PC-9 (cell line): ENCODE data around the gene CD180. TPM values are rescaled to one million over a fixed set of nuclear protein-coding genes. Genes with fewer than 3 reads are reported as not detected.

Experiments
- BruUV-seq: library from RNA; stranded (reverse); fragments of 400-500 nt; replicated peaks from 2 replicates; lab custom pipeline; 2021; lab: Mats Ljungman, UMichigan
- CTCF ChIA-PET: fragments of 300-600 bp; sonication (Branson Sonifier 250); formaldehyde crosslinking; loops from one replicate; lab custom pipeline; 2022; ENCODE audit warnings: antibody characterized with exemption; lab: Charles Lee
- POLR2A ChIA-PET: fragments of 300-600 bp; sonication (Branson Sonifier 250); formaldehyde crosslinking; loops from one replicate; lab custom pipeline; 2022; ENCODE audit warnings: antibody characterized with exemption; ENCODE audit not compliant: unreplicated experiment; lab: Charles Lee
- DNase-seq, 2 experiments: peaks; one replicate each; pipeline versions ENCODE4 v3.0.0 to v3.0.0-alpha.2; 2015 to 2022; ENCODE audit warnings: mixed read lengths in 1 of 2
- H2AFZ ChIP-seq: fragments of 200-600 bp; sonication (generic); 2 replicates; pipeline ENCODE4 v1.8.1; 2017; ENCODE audit warnings: antibody characterized with exemption
- H3F3A ChIP-seq: fragments of 200-600 bp; sonication (generic); 2 replicates; pipeline ENCODE4 v1.8.1; 2017; ENCODE audit warnings: antibody characterized with exemption, mild to moderate bottlenecking, low read depth; ENCODE audit not compliant: insufficient read depth
- H3K27ac ChIP-seq: fragments of 200-600 bp; sonication (generic); 2 replicates; pipeline ENCODE4 v1.6.1; 2016; ENCODE audit warnings: mixed run types
- H3K27me3 ChIP-seq: fragments of 200-600 bp; sonication (generic); 2 replicates; pipeline ENCODE4 v1.6.1; 2016; ENCODE audit warnings: low read depth, mixed run types; ENCODE audit not compliant: insufficient read depth
- H3K36me3 ChIP-seq: fragments of 200-600 bp; sonication (generic); 2 replicates; pipeline ENCODE4 v1.6.1; 2016; ENCODE audit warnings: low read depth, mixed run types
- H3K4me1 ChIP-seq: fragments of 200-600 bp; sonication (generic); replicated peaks from 2 replicates; pipeline ENCODE4 v1.6.1; 2016; ENCODE audit warnings: mixed run types; ENCODE audit not compliant: insufficient read depth
- H3K4me2 ChIP-seq: fragments of 200-600 bp; sonication (generic); 2 replicates; pipeline ENCODE4 v1.6.1; 2017; ENCODE audit warnings: mixed run types
- H3K4me3 ChIP-seq: fragments of 200-600 bp; sonication (generic); 2 replicates; pipeline ENCODE4 v1.6.1; 2016; ENCODE audit warnings: mixed run types
- H3K79me2 ChIP-seq: fragments of 200-600 bp; sonication (generic); 2 replicates; pipeline ENCODE4 v1.6.1; 2017; ENCODE audit warnings: low read depth, mixed run types
- H3K9me2 ChIP-seq: fragments of 200-600 bp; sonication (generic); 2 replicates; pipeline ENCODE4 v1.8.1; 2017; ENCODE audit warnings: mild to moderate bottlenecking; ENCODE audit not compliant: insufficient read depth
- H3K9me3 ChIP-seq: fragments of 200-600 bp; sonication (generic); 2 replicates; pipeline ENCODE4 v1.8.1; 2016; ENCODE audit warnings: low read depth; ENCODE audit not compliant: insufficient read depth
- H4K20me1 ChIP-seq: fragments of 200-600 bp; sonication (generic); 2 replicates; pipeline ENCODE4 v1.8.1; 2017; ENCODE audit not compliant: insufficient read depth
- CTCF ChIP-seq: fragments of 200-600 bp; sonication (generic); conservative IDR thresholded peaks from 2 replicates; pipeline ENCODE4 v1.6.1; 2017; ENCODE audit warnings: mixed run types, antibody characterized with exemption, mild to moderate bottlenecking, moderate library complexity
- EZH2 ChIP-seq: fragments of 200-600 bp; sonication (generic); IDR thresholded peaks from 2 replicates; pipeline ENCODE4 v1.8.0; 2017; ENCODE audit warnings: antibody characterized with exemption, low read depth
- intact Hi-C: fragments of 100-400 bp; cut with micrococcal nuclease; formaldehyde crosslinking; loops from one replicate; pipeline ENCODE4 v1.10.0; 2022; ENCODE audit not compliant: unreplicated experiment
- total RNA-seq: library from RNA; stranded (reverse); gene quantifications from 2 replicates; pipeline ENCODE4 v1.2.3, GENCODE V29; 2021

CD180 gene
- total RNA-seq, 1 experiment from 2014 or later = not detected

GRCh38 chr5:67190410-67190809 lies 6.2 kb downstream of the CD180 start:
- CTCF ChIA-PET = no interaction called here
- POLR2A ChIA-PET = no interaction called here
- H4K20me1 ChIP-seq = no peaks in the 10 kb centered on the region
- H3K9me2 ChIP-seq = no peaks in the 10 kb centered on the region
- no peak overlapping the region for H3K4me3 ChIP-seq
- DNase-seq = no peak
- peaks cover 8% of the 10 kb centered on the region; the same call in 1 of the 2 replicates for H3K4me1 ChIP-seq
- intact Hi-C loops = no loop called here
- no peaks in the 10 kb centered on the region for H3F3A ChIP-seq
- H3K9me3 ChIP-seq = no peaks in the 10 kb centered on the region
- no peaks in the 10 kb centered on the region for H3K27me3 ChIP-seq
- no peak overlapping the region for H2AFZ ChIP-seq
- H3K79me2 ChIP-seq = no peaks in the 10 kb centered on the region
- TF ChIP-seq CTCF (no peak), EZH2 (no peak)
- no peaks in the 10 kb centered on the region for H3K36me3 ChIP-seq
- BruUV-seq = no TSS peak
- no peak overlapping the region for H3K4me2 ChIP-seq
- H3K27ac ChIP-seq = no peak overlapping the region

DNA sequence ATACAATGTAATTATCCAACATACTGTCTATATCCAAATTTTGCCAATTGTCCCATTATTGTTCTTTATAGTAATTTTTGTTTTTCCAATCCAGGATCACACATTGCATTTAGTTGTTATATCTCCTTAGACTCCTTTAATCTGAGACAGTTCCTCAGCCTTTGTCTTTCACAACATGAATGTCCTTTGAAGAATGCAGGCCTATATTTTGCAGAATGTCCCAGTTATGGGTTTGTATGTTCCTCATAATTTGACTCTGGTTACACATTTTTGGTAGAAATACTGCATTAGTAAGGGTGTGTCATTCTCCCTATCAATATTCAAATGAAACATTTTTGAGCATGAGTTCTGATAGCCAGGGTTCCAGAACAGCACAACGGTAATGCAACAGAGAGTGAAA lies 6.7 kb downstream of the CD180 start:
- BruUV-seq = no TSS peak
- Histone ChIP-seq H3K9me3 (no peaks in the 10 kb centered on the region), H3K79me2 (no peaks in the 10 kb centered on the region), H3K9me2 (no peaks in the 10 kb centered on the region), H2AFZ (no peak overlapping the region), H3K27me3 (no peaks in the 10 kb centered on the region), H3F3A (no peaks in the 10 kb centered on the region), H3K36me3 (no peaks in the 10 kb centered on the region), H3K4me2 (no peak overlapping the region), H4K20me1 (no peaks in the 10 kb centered on the region), H3K4me1 (peaks cover 8% of the 10 kb centered on the region; the same call in 1 of the 2 replicates), H3K4me3 (no peak overlapping the region), H3K27ac (no peak overlapping the region)
- intact Hi-C loops = no loop called here
- no peak for DNase-seq
- TF ChIP-seq CTCF (no peak), EZH2 (no peak)
- ChIA-PET POLR2A (no interaction called here), CTCF (no interaction called here)

DNA sequence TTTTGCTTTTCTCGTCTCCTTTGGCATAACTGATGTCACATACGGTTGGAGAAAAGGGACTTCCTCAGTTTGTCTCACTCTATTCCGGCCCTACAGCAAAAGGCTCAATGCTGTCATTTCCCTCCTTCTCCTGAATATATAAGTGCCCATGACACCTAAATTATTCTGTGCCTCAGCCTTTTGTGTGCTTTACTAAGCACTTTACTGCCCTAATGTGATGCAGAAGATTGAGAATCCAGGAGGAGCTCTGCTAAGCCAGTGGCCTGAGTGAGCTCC lies 7.6 kb downstream of the CD180 start:
- H3K4me3 ChIP-seq = no peak overlapping the region
- H4K20me1 ChIP-seq = no peaks in the 10 kb centered on the region
- no peaks in the 10 kb centered on the region for H3K9me3 ChIP-seq
- CTCF ChIA-PET = interaction anchor here (0.6 kb wide), 1 partner anchor 1835 kb away, joined by 3 read pairs; no protein-coding TSS in a partner anchor
- no peaks in the 10 kb centered on the region for H3F3A ChIP-seq
- DNase-seq = no peak
- POLR2A ChIA-PET = no interaction called here
- intact Hi-C loops = no loop called here
- H3K4me2 ChIP-seq = no peak overlapping the region
- H3K27ac ChIP-seq = no peak overlapping the region
- H2AFZ ChIP-seq = no peak overlapping the region
- H3K9me2 ChIP-seq = no peaks in the 10 kb centered on the region
- H3K4me1 ChIP-seq = 0 out of 2 replicates have a peak, but pooled peaks cover 4% of the 10 kb centered on the region
- no peaks in the 10 kb centered on the region for H3K27me3 ChIP-seq
- no peaks in the 10 kb centered on the region for H3K36me3 ChIP-seq
- H3K79me2 ChIP-seq = no peaks in the 10 kb centered on the region
- TF ChIP-seq EZH2 = no peak
- TF ChIP-seq CTCF = no peak
- no TSS peak for BruUV-seq
